Activated naive CD8-positive, alpha-beta T cell treated with anti-CD3 and anti-CD28 coated beads, Interleukin-2, amount 50 U/mL, for 16 hours (primary cell): Measurements from ENCODE around the gene PIGK.

Source experiments
- DNase-seq: peaks from one replicate; pipeline ENCODE4 v3.0.0-alpha.2; 2020; ENCODE audit warnings: low read depth, low spot score

Gene PIGK

DNA sequence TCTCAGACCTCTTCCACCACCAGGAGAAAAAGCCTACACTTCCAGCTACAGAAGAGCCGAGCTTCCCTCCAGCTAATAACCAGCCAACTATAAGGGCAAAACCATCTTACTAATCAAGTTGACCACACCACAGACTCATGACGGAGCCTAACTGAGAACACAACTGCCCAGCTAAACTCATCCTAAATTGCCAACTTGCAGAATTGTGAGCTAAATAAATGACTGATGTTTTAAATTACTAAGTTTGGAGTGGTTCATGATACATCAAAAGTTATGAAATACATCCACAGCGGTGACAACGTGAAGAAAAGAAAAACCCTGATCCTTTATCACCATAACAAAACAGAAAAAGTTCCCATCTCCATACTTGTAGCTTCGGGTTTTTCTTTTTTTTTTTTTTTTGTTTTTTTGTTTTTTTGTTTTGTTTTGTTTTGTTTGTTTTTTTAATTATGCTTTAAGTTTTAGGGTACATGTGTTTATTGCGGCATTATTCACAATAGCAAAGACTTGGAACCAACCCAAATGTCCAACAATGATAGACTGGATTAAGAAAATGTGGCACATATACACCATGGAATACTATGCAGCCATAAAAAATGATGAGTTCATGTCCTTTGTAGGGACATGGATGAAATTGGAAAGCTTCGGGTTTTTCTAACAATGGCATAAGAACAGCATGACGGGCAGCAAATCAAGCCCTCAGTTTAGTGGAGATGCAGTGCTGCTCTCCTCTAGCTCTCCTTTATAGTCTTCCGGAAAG is 122.6 kb downstream of the PIGK start:
- DNase-seq: no peak

DNA sequence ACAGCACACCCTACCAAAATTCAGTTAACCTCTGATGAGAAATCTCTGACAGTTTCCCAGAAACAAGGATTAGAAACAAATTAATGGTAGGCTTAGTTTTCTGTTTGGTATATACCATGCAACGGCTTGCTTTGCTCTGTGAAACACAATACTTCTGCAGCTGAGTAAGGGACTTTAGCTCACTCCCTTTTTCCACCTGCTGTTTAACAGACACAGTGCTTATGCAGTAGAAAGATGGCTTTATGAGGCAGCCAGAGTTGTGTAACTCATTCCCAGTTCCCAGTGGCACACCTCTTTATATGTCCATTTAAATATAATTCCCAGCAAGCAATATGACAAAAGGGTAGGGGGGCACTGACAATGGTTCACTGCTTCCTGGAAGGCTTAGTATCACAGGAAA is 124.0 kb downstream of the PIGK start:
- no peak for DNase-seq

DNA sequence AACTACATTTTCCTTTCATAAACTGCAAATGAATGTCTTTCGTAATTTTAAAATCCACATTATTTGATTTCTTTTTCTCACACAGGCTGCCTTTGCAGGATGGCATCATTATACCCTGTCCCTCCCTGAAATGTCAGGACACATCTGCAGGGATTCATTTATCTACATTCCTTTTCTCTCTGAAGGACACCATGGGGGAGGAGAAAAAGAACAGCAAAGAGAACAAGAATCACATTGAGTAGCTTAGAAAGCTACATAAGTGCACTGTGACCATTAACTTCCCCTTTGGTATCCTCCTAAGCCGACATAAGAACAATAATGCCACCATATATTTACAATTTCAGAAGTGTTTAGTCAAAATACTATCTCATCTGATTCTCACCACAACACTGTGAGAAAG is 129.5 kb downstream of the PIGK start:
- no peak for DNase-seq

DNA sequence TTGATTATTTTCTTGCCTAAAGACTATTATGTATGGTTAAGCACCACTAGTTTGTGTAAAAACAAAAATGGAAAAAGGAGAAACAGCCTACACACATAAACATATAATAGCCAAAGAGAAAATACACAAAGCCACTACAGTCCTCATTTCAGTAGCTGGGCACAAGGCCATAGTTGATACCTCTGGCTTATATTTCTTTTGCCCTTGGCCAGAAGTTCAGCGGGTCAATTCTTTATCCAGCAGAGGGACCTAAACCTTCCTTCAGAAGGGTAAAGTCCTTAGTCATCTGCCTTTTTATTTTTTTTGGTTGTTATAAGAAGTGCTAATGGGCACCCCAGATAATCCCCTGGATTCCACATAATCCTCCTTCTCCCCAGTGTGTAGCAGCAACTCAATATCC is 134.1 kb downstream of the PIGK start:
- no peak for DNase-seq

DNA sequence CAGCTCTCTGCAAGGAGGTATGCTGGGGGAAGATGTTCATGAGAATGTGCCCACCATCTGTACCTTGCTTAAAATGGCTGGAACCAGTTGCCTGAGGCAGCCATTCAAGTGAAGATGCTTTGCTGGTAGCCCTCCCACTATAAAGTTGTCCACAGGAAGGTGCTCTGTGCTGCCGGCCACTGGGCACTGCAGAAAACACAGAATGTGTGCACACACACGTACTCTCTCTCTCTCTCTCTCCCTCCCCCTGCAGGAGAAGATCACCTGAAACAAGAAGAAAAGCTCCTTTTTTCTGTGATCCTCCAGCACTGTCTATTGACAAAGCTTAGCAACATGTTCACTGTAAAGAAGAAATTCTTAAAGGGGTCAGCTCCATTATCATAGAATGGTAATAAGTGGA is 134.8 kb downstream of the PIGK start:
- no peak for DNase-seq

DNA sequence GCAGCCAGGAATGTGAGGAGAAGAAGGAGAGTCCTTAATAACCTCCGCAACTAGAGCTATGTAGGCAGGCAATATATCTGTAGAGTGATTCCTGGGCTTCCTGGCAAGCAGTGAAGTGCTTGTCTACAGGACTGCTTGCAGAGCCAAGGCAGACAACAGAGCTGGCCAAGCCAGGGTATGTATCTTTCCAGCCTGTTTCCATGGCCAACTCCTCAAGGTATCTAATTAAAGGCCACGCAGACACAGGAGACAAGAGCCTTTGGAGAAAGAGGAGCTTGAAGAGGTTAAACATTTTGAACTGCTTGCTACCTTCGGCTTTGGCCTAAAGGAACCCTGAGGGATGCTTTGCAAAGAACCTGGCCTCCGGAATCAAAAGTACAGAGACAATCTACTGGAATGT is 137.4 kb downstream of the PIGK start:
- DNase-seq: no peak

DNA sequence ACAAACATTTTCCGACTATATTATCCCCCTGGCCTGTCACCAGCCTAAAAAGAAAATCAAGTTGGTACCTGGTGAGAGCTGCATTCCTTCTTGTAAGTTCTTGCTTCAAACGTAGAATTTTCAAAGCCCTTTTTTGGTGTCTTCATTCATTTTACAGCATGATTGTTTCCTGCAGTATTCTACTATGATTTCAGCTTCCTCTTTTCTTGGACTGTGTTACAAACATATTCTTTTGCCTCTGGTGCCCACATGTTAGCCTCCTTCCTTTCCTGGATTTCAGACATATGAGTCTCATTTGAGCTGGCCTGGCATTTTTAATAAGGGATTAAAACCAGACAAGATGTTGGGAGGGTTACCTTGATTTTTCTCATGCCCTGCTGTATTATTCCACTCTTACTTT is 142.5 kb downstream of the PIGK start:
- no peak for DNase-seq

DNA sequence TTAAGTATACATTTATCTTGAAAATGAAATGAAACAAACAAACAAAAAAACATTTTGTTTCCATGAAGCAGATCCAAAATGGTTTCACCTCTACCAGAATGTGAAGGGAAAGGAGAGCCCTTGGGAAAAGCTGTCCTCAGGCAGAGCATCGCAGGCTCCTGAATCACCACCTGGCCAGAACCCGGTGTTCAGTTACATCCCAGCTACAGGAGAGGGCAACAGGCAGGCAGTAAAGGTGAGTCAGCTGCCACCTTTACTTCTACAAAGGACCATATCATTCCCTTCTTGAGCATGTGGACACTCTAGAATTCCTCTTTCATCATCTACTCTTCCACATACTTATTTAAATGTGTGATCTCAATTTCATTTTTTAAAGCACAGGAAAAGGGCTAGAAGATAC is 151.2 kb downstream of the PIGK start:
- DNase-seq: no peak

DNA sequence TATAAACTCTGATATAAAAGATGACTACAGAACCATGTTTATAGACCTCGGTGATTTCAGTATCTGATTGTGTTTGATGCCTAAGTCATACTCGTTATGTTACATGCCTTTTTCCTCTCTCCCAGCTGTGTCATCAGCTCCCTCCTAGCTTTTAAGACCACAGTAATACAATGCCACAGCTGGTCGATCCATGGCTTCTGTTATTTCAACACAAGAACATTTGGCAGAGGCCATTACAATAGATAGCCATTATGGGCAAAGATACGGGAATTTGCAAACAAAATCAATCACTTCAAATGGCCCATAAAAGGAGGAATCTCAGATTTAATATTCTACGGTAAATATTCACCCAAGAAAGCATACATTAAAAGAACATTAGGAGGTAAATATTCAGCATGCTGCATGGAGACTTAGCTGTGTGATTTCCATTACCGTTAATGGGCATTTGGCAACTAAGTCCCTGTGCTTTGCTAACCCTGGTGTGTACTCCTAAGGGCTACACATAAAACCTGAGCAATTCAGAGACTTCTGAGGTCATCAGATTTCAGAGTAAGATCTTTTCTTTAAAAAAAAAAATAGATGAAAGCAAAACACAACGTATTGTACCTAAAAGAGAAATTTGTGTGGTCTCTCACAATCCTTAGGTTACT is 153.4 kb downstream of the PIGK start:
- no peak for DNase-seq

DNA sequence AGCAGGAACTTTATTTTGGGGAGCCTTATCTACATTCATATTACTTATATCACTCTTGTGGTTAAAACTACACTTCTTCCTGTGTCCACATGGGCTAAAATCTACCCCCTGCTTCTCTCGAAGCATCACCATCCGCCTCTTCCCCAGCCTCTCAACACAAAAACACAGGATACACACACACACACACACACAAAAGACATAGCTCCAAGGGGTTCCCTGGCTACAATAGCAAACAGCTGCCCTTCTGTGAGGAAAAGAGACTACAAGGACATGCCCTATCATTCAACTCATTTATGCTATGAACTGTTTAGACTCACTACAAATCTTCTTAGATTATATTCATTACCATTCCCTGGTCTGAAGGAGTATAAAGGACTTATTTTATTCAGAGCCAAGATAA is 155.0 kb downstream of the PIGK start:
- DNase-seq: no peak

DNA sequence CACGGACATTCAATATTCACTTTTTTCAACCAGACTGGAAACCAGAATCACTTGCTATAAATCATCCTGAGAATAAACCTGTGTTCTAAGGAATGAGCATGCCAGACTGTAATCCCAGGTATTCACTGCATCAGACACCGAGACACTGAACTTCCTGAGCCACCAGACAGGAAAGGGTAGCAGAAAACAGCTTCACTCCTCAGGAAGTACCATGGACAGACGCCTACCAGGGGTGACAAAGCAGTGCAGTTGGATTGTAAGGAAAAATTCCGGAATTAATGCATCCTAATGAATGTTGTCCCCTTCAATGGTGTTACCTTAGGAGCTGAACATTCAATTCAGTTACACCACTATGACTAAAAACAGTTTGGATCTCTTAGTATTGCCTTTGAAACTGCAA is 156.1 kb downstream of the PIGK start:
- DNase-seq: no peak

DNA sequence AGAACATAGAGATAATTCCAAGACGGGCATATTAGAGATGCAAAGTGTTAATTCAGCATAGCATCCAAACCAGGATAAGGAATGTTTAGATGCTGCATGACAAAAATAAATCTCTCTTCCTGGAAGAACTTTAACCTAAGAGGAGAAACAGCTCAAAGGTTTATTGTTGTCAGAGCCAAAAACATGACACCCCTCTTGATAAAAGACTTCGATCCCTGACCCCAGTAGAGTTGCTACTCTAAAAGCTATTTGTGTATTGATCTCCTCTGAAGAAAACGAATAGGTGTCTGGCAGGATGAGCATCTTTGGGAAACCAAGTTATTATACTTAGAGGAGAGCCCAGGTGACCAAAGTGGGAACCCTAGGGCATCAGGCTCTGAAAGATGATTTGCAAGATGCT is 158.1 kb downstream of the PIGK start:
- DNase-seq: no peak

DNA sequence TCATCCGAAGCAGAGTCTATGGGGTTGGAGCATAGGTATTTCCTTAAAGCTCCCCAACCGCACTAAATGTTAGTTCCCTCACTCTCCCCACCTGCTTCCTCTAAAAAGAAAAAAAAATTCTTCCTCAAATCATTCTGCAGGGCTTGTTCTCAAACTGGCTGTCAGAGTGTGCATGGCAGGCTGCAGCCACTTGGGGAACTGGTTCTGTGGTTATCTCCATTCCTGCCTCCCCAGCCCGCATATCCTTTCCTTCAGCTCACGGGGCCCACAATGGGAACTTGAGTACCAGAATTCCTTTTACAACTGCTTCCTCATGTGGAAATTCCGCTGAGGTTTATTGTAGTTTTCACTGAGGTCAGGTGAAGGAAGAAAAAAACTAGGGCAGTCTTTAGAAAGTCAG is 159.2 kb downstream of the PIGK start:
- DNase-seq: no peak

DNA sequence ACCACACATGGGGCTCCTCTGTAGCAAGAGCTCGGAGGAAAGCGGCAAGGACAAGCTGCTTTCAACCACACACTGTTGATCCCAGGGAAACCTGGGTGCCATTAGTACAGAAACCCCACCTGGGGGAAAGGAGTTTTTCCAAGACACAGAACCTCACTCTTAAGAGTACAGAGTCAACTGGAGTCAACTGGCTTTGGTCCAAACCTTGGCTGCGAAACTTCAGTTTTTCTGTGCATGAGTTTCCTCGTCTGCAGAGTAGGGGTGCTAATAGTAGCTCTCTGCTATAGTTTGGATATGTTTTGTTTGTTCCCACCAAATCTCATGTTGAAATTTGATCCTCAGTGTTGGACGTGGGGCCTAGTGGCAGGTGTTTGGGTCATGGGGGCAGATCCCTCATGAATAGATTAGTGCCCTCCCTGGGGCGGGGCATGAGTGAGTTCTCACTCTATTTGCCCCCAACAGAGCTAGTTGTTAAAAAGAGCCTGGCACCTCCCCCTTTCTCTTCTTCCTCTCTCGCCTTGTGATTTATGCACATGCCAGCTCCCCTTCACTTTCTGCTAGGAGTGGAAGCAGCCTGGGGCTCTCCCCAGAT is 161.1 kb downstream of the PIGK start:
- no peak for DNase-seq

DNA sequence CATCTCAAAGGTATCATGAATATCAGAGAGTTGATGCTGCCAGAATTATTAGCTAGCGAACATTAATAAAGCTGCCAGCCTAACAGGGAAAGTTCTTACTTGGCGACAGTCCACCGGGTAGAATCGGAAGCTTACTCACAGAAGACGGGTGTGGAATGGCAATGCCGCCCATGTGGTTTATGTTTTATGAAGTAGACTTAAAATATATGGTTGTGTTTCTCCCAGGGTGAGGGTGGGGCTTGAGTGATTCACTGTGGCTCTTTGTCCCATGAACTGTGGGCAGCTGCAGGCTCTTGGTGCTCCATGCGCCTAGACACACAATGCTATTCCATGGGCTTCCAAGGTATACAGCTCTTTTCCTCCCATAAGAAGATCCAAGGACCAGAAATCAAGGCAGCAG is 162.7 kb downstream of the PIGK start:
- DNase-seq: no peak

DNA sequence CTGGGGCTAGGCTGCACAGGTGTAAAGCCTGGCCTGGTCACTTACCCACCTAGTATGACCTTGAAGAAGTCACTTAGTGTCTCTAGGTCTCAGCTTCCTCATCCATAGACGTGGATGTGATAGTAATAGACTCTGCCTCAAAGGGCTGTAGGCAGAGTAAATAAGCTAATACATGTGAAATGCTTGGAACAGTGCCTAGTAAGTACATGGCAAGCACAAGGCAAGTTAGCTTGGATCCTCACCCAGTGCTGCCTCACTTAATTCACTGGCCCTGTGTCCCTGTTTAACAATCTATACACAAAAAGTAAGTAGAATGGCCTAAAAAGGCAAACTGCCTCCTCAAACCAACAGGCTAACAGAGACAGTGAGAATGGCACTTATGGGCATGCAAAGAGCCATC is 167.8 kb downstream of the PIGK start:
- no peak for DNase-seq

DNA sequence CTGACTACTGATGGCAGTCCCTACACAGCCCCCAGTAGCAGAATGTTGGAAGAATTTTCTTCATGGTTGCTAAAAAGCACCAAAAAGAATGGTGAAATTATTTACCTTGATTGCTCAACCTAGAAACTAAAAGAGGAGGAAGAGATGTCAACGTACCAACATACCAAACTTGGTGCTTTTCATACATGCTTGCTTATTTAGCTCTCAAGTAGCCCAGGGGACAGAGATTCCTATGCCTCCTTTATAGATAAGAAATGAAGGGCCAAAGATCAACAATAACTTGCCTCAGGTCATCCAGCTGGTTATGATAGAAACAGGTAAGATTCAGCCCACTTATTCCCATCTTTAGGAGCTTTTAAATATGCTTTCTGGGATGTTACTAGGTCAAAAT is 170.6 kb downstream of the PIGK start:
- DNase-seq: no peak

DNA sequence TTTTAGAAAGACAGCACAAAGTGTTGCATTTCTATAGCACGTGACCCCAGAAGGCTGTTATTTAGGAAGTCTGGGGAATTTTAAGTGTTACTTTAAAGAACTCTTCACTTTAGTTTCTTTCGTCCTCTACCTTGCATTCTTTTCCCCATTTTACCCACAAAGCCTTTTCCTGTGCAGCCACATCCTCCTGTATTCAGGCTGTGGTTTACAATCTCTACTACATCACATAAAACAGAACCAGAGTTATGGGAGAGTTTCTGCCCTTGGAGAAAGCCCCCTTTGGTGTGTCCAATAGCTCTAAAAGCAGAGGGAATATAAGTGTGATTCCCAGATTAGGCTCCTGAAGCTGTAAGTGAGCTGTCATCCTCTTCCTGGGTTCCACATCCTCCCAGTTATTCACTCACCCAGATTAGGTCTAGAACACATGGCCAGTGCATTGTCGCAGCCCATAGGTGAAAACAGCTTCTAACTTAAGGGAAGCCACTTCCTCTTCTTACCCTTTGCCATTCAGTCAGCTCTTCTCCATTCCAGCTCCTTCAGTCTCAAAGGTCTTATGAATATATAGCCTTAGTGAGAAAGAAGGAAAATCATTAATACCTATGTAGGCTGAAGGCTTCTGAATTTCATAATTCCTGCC is 171.1 kb downstream of the PIGK start:
- DNase-seq: no peak

DNA sequence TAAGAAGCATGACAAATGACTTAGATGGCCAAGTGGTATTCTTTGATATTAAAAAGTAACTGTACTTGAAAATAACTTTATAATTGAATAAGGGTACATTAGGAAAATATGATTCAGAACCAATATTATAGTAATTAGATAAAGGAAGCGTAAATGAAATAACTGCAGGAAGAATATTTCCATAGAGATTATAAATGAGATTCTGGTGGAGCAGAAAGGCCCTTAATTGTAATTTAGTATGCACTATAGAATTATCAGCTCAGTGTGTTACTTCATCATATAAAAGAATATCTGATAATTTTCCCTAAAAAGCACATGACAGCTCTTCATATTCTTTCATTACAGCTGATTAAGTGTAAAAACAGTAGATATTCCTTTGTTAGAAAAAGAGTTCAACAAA is 171.7 kb downstream of the PIGK start:
- no peak for DNase-seq

DNA sequence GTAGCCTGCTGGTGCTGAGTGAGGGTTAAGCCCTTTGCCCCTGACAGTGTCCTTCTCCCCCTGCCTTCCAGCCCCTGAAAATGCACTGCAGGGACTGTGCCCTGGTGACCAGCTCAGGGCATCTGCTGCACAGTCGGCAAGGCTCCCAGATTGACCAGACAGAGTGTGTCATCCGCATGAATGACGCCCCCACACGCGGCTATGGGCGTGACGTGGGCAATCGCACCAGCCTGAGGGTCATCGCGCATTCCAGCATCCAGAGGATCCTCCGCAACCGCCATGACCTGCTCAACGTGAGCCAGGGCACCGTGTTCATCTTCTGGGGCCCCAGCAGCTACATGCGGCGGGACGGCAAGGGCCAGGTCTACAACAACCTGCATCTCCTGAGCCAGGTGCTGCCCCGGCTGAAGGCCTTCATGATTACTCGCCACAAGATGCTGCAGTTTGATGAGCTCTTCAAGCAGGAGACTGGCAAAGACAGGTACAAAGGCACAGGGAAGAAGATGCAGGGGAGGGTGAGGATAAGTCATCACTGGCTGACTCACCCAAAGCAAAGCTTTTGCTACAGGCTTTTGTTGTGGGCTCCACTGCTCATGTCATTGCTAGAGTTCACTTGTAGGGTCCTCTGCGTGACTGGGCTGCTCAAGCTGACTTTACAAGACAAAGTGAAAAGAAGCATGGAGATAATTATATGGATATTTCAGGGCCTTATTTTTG is 174.9 kb downstream of the PIGK start:
- no peak for DNase-seq

DNA sequence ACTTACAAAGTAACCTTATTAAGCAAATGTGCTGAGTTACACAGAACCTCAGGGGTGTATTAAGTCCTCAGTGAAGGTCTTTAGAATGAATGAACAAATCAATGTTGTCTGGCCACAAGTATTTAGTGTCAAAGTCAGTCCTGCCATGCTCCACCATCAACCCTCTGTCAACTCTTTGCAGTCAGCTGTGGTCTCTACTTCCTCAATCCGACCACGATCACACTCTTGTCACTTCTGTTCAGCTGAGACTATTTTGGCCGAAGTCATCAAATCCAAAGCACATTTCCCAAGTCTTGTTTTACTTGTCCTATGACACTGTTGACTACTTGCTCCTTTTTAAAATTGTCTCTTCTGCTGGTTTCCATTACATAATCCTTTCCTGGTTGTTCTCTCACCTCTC is 178.4 kb downstream of the PIGK start:
- no peak for DNase-seq

DNA sequence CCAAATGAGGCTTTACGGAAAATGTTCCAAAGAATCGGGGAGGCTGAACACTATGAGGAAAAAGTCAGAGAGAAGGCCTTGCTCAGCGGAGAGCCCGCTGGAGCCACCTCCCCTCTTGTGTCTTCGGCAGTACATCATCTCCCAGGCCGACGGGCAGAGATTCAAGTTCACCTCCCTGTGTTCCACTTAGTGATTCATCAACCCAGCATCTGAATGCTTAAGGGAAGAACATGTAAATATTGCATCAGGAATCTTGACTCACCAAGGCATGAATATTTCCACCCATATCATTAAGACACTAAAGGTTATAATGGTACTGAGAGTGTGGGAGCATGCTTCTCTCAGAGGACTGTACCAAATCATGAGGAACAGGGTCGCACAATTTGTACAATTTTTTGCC is 179.5 kb downstream of the PIGK start:
- no peak for DNase-seq
